HepG2 (cell line): ENCODE measurements around the gene OLFM1. TPM values are rescaled to one million over a fixed set of nuclear protein-coding genes. Genes with fewer than 3 reads are reported as not detected.

Experiments
- ATAC-seq: fragments of 200-7000 bp; cut with Tn5 transposase; 3 replicates; pipeline ENCODE4 v1.9.1; 2020; ENCODE audit warnings: mild to moderate bottlenecking, moderate library complexity
- BruUV-seq: library from RNA; stranded (reverse); fragments of 400-500 nt; replicated peaks from 2 replicates; lab custom pipeline; 2021; lab: Mats Ljungman, UMichigan
- CTCF ChIA-PET: fragments of 300-600 bp; formaldehyde crosslinking; extraction: SDS; loops from one replicate; lab custom pipeline; 2021; ENCODE audit warnings: low total read pairs, inconsistent platforms, low intra/inter-chr PET ratio; lab: Yijun Ruan, JAX
- POLR2A ChIA-PET: fragments of 350-600 bp; sonication (Branson Sonifier 250); formaldehyde crosslinking; loops from one replicate; lab custom pipeline; 2020; ENCODE audit warnings: antibody characterized with exemption, inconsistent platforms; lab: Yijun Ruan, JAX
- DNase-seq: peaks from one replicate; pipeline ENCODE4 v3.0.0-alpha.2; 2015; ENCODE audit warnings: low spot score
- FAIRE-seq: peaks from 3 replicates; lab custom pipeline; 2011; peaks lifted over from hg19 to GRCh38; lab: Jason Lieb, UNC
- H2AFZ ChIP-seq: one replicate; pipeline ENCODE4 v1.6.1; 2011; ENCODE audit warnings: low read length, inconsistent platforms
- H3K27ac ChIP-seq: fragments of 300-600 bp; 3 replicates; pipeline ENCODE4 v1.8.0; 2011; ENCODE audit warnings: mixed run types, mild to moderate bottlenecking, mixed read lengths, low read length, inconsistent platforms; ENCODE audit not compliant: insufficient read depth; ENCODE audit errors: extremely low read length
- H3K27me3 ChIP-seq, 2 experiments: fragments of 200-600 bp in 1 of 2; 2 replicates in 1 of 2; 3 replicates in 1 of 2; pipeline versions ENCODE4 v1.6.0 to v1.8.0; 2011; ENCODE audit warnings: low read length in 2 of 2, mild to moderate bottlenecking in 2 of 2, moderate library complexity in 2 of 2, inconsistent platforms in 1 of 2; ENCODE audit not compliant: insufficient read depth in 2 of 2, control insufficient read depth in 1 of 2
- H3K36me3 ChIP-seq, 2 experiments: fragments of 200-600 bp in 1 of 2; replicated peaks in 1 of 2; 2 replicates in 1 of 2; 3 replicates in 1 of 2; pipeline versions ENCODE4 v1.5.1 to v1.8.0; 2011; ENCODE audit warnings: low read length in 2 of 2, inconsistent platforms in 1 of 2; ENCODE audit not compliant: insufficient read depth in 2 of 2, control insufficient read depth in 1 of 2
- H3K4me1 ChIP-seq: 2 replicates; pipeline ENCODE4 v1.5.1; 2012; ENCODE audit warnings: low read length, inconsistent platforms; ENCODE audit not compliant: insufficient read depth
- H3K4me2 ChIP-seq: 2 replicates; pipeline ENCODE4 v1.6.0; 2011; ENCODE audit warnings: low read depth, low read length, inconsistent platforms
- H3K4me3 ChIP-seq, 3 experiments: fragments of 200-600 bp in 1 of 3; sonication (generic), shearing (Covaris generic) in 1 of 3; replicated peaks in 1 of 3; 2 replicates each; pipeline ENCODE4 v1.5.1; 2011 to 2016; ENCODE audit warnings: low read length in 3 of 3, inconsistent platforms in 2 of 3, low read depth in 2 of 3, mild to moderate bottlenecking in 2 of 3, control low read depth in 1 of 3, mixed read lengths in 1 of 3; ENCODE audit not compliant: insufficient read depth in 1 of 3
- H3K79me2 ChIP-seq: one replicate; pipeline ENCODE4 v1.6.1; 2011; ENCODE audit warnings: low read length, inconsistent platforms; ENCODE audit not compliant: insufficient read depth
- H3K9ac ChIP-seq: 2 replicates; pipeline ENCODE4 v1.6.0; 2011; ENCODE audit warnings: mild to moderate bottlenecking, low read depth, low read length, inconsistent platforms; ENCODE audit not compliant: insufficient read depth
- H3K9me3 ChIP-seq: 2 replicates; pipeline ENCODE4 v1.5.1; 2012; ENCODE audit warnings: mild to moderate bottlenecking, low read length
- H4K20me1 ChIP-seq: 2 replicates; pipeline ENCODE4 v1.6.0; 2011; ENCODE audit warnings: inconsistent platforms, mild to moderate bottlenecking, low read length, moderate library complexity; ENCODE audit not compliant: insufficient read depth
- NRL ChIP-seq: sonication (generic); formaldehyde crosslinking; IDR thresholded peaks from 2 replicates; pipeline ENCODE4 v1.5.0; 2020; ENCODE audit warnings: missing genetic modification reagents, mild to moderate bottlenecking, moderate library complexity, borderline replicate concordance
- YEATS4 ChIP-seq: sonication (generic); formaldehyde crosslinking; IDR thresholded peaks from 2 replicates; pipeline ENCODE4 v1.4.0; 2020; ENCODE audit warnings: missing genetic modification reagents, borderline replicate concordance
- ZEB1 ChIP-seq: IDR thresholded peaks from 2 replicates; pipeline ENCODE4 v1.6.1; 2012; ENCODE audit warnings: mild to moderate bottlenecking, low read depth, inconsistent platforms; ENCODE audit not compliant: insufficient replicate concordance
- ZNF329 ChIP-seq: sonication (generic); formaldehyde crosslinking; IDR thresholded peaks from 2 replicates; pipeline ENCODE4 v1.9.0; 2021; ENCODE audit warnings: low read depth, mild to moderate bottlenecking, missing genetic modification reagents
- WGBS: methylation state at CpG from one replicate; pipeline ENCODE4 v1.1.6; 2017; ENCODE audit warnings: low lambda C conversion rate; 5-methylcytosine and 5-hydroxymethylcytosine counted together
- in situ Hi-C: cut with HindIII; loops from 2 replicates; pipeline ENCODE4 v1.10.0; 2017; ENCODE audit warnings: low pct_unique_long_range_greater_than_20kb; ENCODE audit not compliant: extremely low pct_ligation_motif_present
- intact Hi-C: fragments of 100-400 bp; cut with micrococcal nuclease; formaldehyde crosslinking; loops from one replicate; pipeline ENCODE4 v1.10.0; 2022; ENCODE audit not compliant: unreplicated experiment
- polyA plus RNA-seq, 8 experiments: library from polyadenylated mRNA; depleted of rRNA in 3 of 8; stranded (reverse) in 7 of 8; unstranded in 1 of 8; fragments of >200 nt; fragmentation: Illumina TruSeq in 4 of 8; extraction: Trizol in 4 of 8; gene quantifications; 2 replicates each; pipeline versions ENCODE4 v1.2.1 to v1.2.3, GENCODE V29; 2011 to 2016; ENCODE audit warnings: low read depth in 4 of 8, missing spikeins in 1 of 8, mixed read lengths in 1 of 8; ENCODE audit not compliant: insufficient read depth in 1 of 8
- total RNA-seq, 5 experiments: library from RNA; depleted of rRNA; stranded (reverse); fragments of >200 nt; fragmentation: Illumina TruSeq; extraction: Trizol; gene quantifications; 2 replicates each; pipeline ENCODE4 v1.2.3, GENCODE V29; 2016; ENCODE audit warnings: low read depth in 1 of 5
- TF ChIP-seq, protein P1 (sequence below): sonication (generic); formaldehyde crosslinking; IDR thresholded peaks from 2 replicates; pipeline ENCODE4 v1.8.0; 2022; ENCODE audit warnings: mild to moderate bottlenecking, missing genetic modification reagents, moderate library complexity
- TF ChIP-seq, protein P2 (sequence below): sonication (generic); formaldehyde crosslinking; IDR thresholded peaks from 2 replicates; pipeline ENCODE4 v1.5.0; 2020; ENCODE audit warnings: mild to moderate bottlenecking, missing genetic modification reagents

Gene OLFM1
- total and polyA plus RNA-seq, 2 of the 13 experiments (the other 11 are each of a cell fraction or from before 2014, with no cell fraction given): not detected

DNA sequence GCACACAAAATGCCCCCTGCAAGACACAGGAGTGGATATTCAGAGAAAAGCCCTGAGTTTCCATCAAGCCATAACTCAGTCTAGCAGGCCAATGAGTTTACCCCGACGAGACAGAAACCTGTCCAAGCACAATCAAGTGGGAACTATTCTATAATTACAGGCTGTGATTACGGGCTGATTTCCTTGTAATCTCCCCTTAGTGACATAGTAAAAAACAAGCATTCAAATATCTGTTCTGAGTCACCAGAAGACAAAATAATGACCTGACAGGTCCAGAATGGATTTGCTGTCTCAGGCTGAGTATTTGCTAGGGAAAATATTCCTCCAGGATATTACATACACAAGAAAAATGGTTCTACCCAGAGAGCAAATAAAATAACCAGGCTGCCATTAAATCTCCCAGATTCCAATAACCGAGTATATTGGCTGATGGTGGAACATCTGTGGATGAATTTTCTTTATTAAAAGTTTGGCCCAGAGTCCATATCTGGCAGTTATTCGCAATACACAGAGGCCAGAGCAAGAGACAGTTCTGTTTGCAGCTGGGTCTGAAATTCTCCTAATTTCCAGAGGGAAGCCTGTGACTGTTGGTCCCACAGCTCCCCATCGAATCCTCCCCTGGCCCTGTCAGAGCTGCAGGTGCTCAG, 35.8 kb downstream of the OLFM1 start:
- H3K9me3 ChIP-seq: no peaks in the 10 kb centered on the region

More for the DNA sequence above, 35.8 kb downstream of the OLFM1 start:
- Histone ChIP-seq H3K27me3 (peaks cover 7 to 39% of the 10 kb centered on the region in 2 experiments; a peak in 4 of 5 replicates), H3K4me2 (no peak overlapping the region), H3K27ac (no peak overlapping the region), H3K79me2 (no peaks in the 10 kb centered on the region), H4K20me1 (no peaks in the 10 kb centered on the region), H2AFZ (no peak overlapping the region)
- ChIA-PET POLR2A (no interaction called here), CTCF (no interaction called here)
- 28% methylated on average over 5 of the region's 6 CpGs for WGBS
- FAIRE-seq (no peak), DNase-seq (no peak), ATAC-seq (no peak)
- BruUV-seq: no TSS peak
- intact Hi-C loops: no loop called here
- in situ Hi-C loops: no loop called here
- no peak for TF ChIP-seq YEATS4 (CRISPR knock-in tag)
- no peak for TF ChIP-seq ZEB1
- no peak for TF ChIP-seq NRL
- TF ChIP-seq, protein P1, sequence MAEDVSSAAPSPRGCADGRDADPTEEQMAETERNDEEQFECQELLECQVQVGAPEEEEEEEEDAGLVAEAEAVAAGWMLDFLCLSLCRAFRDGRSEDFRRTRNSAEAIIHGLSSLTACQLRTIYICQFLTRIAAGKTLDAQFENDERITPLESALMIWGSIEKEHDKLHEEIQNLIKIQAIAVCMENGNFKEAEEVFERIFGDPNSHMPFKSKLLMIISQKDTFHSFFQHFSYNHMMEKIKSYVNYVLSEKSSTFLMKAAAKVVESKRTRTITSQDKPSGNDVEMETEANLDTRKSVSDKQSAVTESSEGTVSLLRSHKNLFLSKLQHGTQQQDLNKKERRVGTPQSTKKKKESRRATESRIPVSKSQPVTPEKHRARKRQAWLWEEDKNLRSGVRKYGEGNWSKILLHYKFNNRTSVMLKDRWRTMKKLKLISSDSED (CRISPR knock-in tag): no peak
- TF ChIP-seq ZNF329: no peak
- TF ChIP-seq, protein P2, sequence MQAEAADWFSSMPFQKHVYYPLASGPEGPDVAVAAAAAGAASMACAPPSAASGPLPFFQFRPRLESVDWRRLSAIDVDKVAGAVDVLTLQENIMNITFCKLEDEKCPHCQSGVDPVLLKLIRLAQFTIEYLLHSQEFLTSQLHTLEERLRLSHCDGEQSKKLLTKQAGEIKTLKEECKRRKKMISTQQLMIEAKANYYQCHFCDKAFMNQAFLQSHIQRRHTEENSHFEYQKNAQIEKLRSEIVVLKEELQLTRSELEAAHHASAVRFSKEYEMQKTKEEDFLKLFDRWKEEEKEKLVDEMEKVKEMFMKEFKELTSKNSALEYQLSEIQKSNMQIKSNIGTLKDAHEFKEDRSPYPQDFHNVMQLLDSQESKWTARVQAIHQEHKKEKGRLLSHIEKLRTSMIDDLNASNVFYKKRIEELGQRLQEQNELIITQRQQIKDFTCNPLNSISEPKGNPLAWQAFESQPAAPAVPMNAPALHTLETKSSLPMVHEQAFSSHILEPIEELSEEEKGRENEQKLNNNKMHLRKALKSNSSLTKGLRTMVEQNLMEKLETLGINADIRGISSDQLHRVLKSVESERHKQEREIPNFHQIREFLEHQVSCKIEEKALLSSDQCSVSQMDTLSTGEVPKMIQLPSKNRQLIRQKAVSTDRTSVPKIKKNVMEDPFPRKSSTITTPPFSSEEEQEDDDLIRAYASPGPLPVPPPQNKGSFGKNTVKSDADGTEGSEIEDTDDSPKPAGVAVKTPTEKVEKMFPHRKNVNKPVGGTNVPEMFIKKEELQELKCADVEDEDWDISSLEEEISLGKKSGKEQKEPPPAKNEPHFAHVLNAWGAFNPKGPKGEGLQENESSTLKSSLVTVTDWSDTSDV (CRISPR knock-in tag): no peak
- TF ChIP-seq, all 625 proteins: peak for 0
- Histone ChIP-seq H3K9ac (no peak overlapping the region), H3K4me1 (no peaks in the 10 kb centered on the region), H3K4me3 (no peak overlapping the region), H3K36me3 (no peaks in the 10 kb centered on the region)
